ENCODE data around the gene ARX. TPM values are rescaled to one million over a fixed set of nuclear protein-coding genes. Genes with fewer than 3 reads are reported as not detected.

Gene ARX
- total RNA-seq, 1 experiment from 2014 or later = not detected

DNA sequence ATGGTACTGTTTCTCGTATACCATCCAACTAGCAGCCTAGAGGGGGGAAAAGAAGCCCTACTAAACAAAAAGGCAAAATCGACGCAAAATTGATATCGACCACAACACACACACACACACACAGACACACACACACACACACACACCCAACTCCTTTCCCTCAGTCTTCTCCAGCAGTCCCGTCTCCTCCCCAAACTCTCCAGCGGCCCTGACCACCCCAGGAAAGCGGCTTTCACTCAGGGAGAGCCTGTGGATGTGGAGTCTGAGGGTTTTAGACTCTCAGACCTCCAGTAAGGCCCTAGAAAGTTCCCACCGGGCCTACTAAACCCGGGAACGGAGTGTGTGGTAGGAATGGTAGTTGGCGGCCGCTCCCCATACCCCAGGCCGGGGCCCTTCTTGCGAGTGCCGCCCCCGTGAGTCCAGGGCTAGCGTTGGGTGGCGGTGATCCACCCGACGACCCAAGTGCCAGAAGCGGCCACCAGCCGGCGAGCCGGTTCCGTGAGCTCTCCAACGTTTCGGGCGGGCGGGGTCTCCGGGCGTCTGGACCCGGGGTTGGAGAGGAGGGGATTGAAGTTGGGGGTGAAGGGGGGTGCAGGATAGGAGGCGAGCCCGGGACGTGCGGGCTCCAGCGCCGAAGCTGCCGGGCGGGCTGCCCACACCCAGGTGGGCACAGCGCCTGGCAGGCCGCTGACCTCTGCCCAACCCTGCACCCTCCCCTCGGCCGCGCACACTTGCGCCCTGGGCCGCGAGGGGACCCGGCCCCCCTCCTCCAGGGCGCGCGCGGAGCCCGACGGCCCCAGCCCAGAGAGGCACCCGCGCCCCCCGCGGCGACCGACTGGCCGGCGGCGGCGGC is 13.7 kb downstream of the ARX start:
- intact Hi-C loops (cut with micrococcal nuclease) = loop anchor here (10.0 kb wide), 1 partner anchor 167 kb away; no protein-coding TSS in a partner anchor
- Histone ChIP-seq H3F3A (ENCODE audit: low read length, unreplicated experiment) (no peaks in the 10 kb centered on the region), H3K79me2 (ENCODE audit: low read length) (no peaks in the 10 kb centered on the region), H3K36me3 (ENCODE audit: low read depth, low read length) (no peaks in the 10 kb centered on the region), H3K4me3 (ENCODE audit: low read length) (no peak overlapping the region), H3K4me1 (ENCODE audit: insufficient read depth, low read length) (peaks cover 8% of the 10 kb centered on the region; the same call in 1 of the 2 replicates), H3K27ac (ENCODE audit: low read length) (no peak overlapping the region), H4K20me1 (ENCODE audit: low read length) (no peaks in the 10 kb centered on the region), H3K27me3 (ENCODE audit: low read length) (peaks cover 45% of the 10 kb centered on the region), H3K4me2 (ENCODE audit: low read length) (no peak overlapping the region), H3K9me3 (ENCODE audit: low read length) (no peaks in the 10 kb centered on the region), H3K9me2 (replicated peaks; ENCODE audit: low read length) (no peaks in the 10 kb centered on the region), H3K9ac (ENCODE audit: low read length) (no peak overlapping the region), H2AFZ (ENCODE audit: low read length) (no peak overlapping the region)
- ATAC-seq (no peak), DNase-seq (no peak)
- no peak for TF ChIP-seq CTCF (conservative IDR thresholded peaks at IDR 0.05; ENCODE audit: low read depth, low read length)
- no peak for TF ChIP-seq EZH2 (IDR thresholded peaks at IDR 0.05; ENCODE audit: low read length, unreplicated experiment)
- TF ChIP-seq EZH2phosphoT487 (IDR thresholded peaks at IDR 0.05; ENCODE audit: borderline replicate concordance, low read length) = no peak
- POLR2A ChIA-PET (ENCODE audit: unreplicated experiment) = no interaction called here
- CTCF ChIA-PET = no interaction called here
- no TSS peak for BruUV-seq (replicated peaks)

DNA sequence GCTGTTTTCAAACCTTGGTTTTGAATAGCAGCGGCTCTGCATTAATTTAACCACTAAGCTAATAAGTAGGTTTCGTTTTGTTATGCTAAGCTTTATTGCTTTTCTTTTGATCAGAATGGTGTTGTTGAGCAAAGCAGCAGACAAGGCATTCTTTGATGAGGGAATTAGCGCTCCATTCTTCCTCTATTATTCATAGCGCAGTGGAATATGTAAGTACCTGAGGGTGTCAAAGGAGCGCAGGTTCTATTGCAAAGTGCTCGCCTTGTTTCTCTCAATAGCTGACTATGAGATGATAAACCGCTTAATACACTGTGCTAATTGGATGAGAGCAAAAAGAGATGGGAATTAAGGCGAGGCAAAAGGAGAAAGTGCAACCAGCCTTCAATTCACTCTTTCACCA is 16.3 kb downstream of the ARX start:
- H3K4me1 ChIP-seq (ENCODE audit: insufficient read depth, low read length) = peaks cover 3% of the 10 kb centered on the region; the same call in 1 of the 2 replicates
- H2AFZ ChIP-seq (ENCODE audit: low read length) = no peak overlapping the region
- no peaks in the 10 kb centered on the region for H3K9me2 ChIP-seq (replicated peaks; ENCODE audit: low read length)
- ATAC-seq = no peak
- H3K4me2 ChIP-seq (ENCODE audit: low read length) = no peak overlapping the region
- peaks cover 19% of the 10 kb centered on the region for H3K27me3 ChIP-seq (ENCODE audit: low read length)
- no peak for TF ChIP-seq CTCF (conservative IDR thresholded peaks at IDR 0.05; ENCODE audit: low read depth, low read length)
- no peak for TF ChIP-seq EZH2phosphoT487 (IDR thresholded peaks at IDR 0.05; ENCODE audit: borderline replicate concordance, low read length)
- TF ChIP-seq EZH2 (IDR thresholded peaks at IDR 0.05; ENCODE audit: low read length, unreplicated experiment) = no peak
- H3K36me3 ChIP-seq (ENCODE audit: low read depth, low read length) = no peaks in the 10 kb centered on the region
- intact Hi-C loops (cut with micrococcal nuclease) = no loop called here
- no peak overlapping the region for H3K9ac ChIP-seq (ENCODE audit: low read length)
- BruUV-seq (replicated peaks) = no TSS peak
- H4K20me1 ChIP-seq (ENCODE audit: low read length) = no peaks in the 10 kb centered on the region
- POLR2A ChIA-PET (ENCODE audit: unreplicated experiment) = no interaction called here
- CTCF ChIA-PET = no interaction called here
- H3K27ac ChIP-seq (ENCODE audit: low read length) = no peak overlapping the region
- DNase-seq = no peak
- H3K4me3 ChIP-seq (ENCODE audit: low read length) = no peak overlapping the region
- no peaks in the 10 kb centered on the region for H3K9me3 ChIP-seq (ENCODE audit: low read length)
- H3F3A ChIP-seq (ENCODE audit: low read length, unreplicated experiment) = no peaks in the 10 kb centered on the region
- H3K79me2 ChIP-seq (ENCODE audit: low read length) = no peaks in the 10 kb centered on the region

DNA sequence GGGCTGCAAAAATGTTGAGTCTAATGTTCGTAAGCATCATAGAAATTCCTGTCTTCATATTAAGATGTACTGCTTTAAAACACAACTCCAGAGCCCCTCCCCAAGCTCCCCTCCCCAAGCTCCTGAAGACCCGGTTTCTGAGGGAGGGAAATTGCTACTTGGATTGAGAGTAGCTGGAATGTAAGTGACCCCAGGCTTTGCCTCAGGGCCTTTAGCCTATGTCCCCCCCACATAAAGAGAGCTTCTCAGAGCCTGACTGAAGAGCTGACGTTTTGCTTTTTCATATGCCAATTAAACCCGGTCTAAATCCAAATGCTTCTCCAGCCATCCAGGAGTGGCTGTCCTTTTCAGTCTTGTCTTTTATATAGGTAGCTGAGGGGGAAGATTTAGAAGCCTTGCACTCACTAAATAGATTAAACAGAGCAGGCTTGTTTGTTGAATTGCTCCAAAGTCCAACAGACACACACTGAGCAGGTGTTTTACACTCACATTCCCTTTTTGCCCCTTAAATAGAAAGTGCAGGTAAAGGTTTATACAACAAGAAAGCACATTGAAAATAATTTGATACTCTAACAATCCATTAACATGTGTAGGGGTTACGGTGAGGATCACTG is 19.6 kb downstream of the ARX start:
- no peak for DNase-seq
- H3K79me2 ChIP-seq (ENCODE audit: low read length) = no peaks in the 10 kb centered on the region
- H3K9me2 ChIP-seq (replicated peaks; ENCODE audit: low read length) = no peaks in the 10 kb centered on the region
- no TSS peak for BruUV-seq (replicated peaks)
- H3K4me1 ChIP-seq (ENCODE audit: insufficient read depth, low read length) = no peaks in the 10 kb centered on the region
- no peaks in the 10 kb centered on the region for H3K27me3 ChIP-seq (ENCODE audit: low read length)
- no peak overlapping the region for H3K27ac ChIP-seq (ENCODE audit: low read length)
- TF ChIP-seq EZH2phosphoT487 (IDR thresholded peaks at IDR 0.05; ENCODE audit: borderline replicate concordance, low read length) = no peak
- TF ChIP-seq CTCF (conservative IDR thresholded peaks at IDR 0.05; ENCODE audit: low read depth, low read length) = no peak
- TF ChIP-seq EZH2 (IDR thresholded peaks at IDR 0.05; ENCODE audit: low read length, unreplicated experiment) = no peak
- no peaks in the 10 kb centered on the region for H3K36me3 ChIP-seq (ENCODE audit: low read depth, low read length)
- H3K9ac ChIP-seq (ENCODE audit: low read length) = no peak overlapping the region
- no peaks in the 10 kb centered on the region for H3F3A ChIP-seq (ENCODE audit: low read length, unreplicated experiment)
- CTCF ChIA-PET = no interaction called here
- POLR2A ChIA-PET (ENCODE audit: unreplicated experiment) = interaction anchor here (0.6 kb wide), 1 partner anchor 97 kb away, joined by 3 read pairs; no protein-coding TSS in a partner anchor
- no peak for ATAC-seq
- H3K4me2 ChIP-seq (ENCODE audit: low read length) = no peak overlapping the region
- intact Hi-C loops (cut with micrococcal nuclease) = no loop called here
- no peaks in the 10 kb centered on the region for H4K20me1 ChIP-seq (ENCODE audit: low read length)
- no peak overlapping the region for H3K4me3 ChIP-seq (ENCODE audit: low read length)
- H3K9me3 ChIP-seq (ENCODE audit: low read length) = no peaks in the 10 kb centered on the region
- no peak overlapping the region for H2AFZ ChIP-seq (ENCODE audit: low read length)

Data from PC-3 (cell line).